HG03196 (cell line): ENCODE data around the gene SNRK.

Experiments used
- ATAC-seq: cut with Tn5 transposase; IDR thresholded peaks from one replicate; pipeline ENCODE4 v1.9.1; 2021; ENCODE audit not compliant: unreplicated experiment

SNRK gene

DNA sequence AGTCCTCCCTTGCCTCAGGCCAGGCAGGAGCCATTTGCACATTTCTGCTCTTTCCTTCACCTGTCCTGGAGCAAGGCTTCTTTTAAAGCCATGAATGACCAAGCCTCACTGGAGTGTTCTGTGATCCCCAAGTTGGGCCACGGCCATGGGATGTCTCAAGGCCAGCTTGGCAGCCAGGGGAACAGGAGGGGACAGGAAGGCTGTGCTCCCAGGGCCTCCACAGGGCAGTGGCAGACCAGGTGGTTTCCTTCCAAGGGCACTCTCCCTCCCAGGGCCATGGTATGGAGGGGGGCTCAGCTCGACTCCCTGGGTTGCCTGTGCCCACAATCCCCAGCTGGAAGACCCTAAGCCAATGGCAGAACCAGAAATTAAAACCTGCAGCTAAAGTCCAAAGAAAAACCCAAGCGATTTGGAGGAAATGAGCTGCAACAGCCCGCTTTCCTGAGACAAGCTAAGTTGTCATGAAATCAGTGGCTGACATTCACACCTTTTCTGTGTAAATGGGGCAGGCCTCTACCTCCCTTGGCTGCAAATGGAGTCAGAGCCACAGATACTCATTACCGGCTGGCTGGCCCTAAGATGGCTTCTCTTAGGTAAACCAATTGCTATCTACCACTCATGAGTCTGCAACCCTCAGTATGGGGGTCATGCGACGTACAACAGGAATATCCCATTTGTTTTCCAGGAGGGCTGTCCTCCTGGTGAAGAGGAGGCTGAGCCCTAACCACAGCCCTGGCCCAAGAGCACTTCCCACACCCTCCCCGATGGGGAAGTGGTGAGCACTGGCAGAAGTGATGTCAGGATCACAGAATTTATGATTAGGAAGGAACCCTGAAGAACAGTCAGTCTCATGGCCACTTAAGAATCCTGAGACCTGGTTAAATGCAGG is 83.3 kb downstream of the SNRK start:
- no peak for ATAC-seq

DNA sequence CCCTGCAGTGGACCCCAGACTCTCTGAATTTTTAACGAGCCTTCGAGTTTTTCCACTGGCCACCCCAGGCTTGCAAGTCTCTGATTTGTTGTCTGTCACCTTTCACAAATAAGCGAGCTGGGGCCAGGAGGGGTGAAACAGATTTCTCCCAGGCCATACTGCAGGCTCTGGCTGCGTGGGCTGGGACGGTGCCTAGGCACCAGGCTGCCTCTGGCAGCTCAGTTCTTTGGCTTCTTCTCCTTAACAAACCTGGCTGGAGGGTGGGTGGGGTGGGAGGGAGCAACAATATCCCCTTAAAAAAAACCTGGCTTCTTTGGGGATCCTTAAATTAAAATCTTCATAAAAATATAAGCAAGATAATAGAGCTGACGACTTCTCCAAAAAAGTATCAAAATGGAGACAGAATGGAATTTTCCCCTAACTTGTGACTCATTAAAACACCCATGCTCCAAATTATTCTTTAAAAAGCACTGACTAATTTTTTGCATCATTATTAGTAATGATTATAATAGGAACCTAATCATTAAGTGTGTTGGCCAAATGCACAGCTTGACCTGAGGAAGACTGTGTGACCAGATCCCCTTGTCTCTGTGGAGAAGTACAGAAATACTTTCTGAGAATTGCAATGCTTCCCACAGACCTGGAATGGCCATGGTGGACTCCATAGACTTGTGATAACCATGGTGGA is 84.1 kb downstream of the SNRK start:
- no peak for ATAC-seq

DNA sequence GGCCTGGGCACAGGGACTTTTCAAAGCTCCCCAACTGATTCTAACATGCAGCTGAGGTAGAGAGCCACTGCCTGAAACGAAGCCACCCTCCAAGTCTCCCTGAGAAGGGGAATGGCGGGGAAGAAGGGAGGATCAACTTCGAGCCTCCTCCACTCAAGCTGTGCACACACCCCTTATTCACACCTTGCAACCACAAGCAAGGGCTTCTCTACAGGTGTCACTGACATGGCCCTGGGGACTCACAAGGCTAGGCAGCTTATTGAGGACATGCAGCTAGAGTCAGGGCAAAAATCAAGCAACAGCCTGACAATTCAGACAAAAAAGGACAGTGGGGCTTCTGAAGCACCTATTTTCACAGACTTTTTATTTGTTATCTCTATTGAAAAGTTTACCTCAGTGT is 85.2 kb downstream of the SNRK start:
- no peak for ATAC-seq

DNA sequence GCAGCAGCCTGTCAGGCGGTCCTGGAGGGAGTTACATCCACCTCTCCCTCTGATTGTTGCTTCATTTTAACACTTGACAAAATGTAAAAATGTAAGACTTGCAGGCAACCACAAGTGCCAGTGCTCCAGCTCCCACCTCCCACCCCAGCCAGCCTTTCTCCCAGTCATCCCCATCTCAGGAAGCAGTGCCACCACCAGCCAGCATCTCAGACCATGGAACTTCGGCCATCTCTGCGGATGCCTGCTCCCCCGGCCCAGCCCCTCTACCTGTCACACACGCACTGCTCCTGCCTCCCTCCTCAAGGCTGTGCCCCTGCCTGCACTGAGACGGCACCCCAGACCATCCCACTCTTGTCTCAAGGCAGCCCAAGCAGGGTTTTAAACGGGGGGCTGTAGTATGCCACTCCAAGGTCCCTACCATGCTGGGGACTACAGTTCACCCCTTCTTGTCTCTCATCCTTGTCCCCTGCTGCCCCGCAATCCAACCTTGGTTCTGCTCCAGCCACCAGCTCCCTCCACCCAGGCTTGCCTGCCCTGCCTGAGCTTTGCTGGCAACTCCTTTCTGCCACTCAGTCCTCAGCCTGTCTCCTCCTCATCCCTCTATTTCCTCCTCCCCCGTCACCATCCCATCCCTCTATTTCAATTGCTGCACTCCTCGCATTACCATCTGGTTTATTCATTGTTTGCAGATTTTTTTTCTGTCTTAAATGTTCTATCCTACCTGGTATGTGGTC is 85.8 kb downstream of the SNRK start:
- no peak for ATAC-seq

DNA sequence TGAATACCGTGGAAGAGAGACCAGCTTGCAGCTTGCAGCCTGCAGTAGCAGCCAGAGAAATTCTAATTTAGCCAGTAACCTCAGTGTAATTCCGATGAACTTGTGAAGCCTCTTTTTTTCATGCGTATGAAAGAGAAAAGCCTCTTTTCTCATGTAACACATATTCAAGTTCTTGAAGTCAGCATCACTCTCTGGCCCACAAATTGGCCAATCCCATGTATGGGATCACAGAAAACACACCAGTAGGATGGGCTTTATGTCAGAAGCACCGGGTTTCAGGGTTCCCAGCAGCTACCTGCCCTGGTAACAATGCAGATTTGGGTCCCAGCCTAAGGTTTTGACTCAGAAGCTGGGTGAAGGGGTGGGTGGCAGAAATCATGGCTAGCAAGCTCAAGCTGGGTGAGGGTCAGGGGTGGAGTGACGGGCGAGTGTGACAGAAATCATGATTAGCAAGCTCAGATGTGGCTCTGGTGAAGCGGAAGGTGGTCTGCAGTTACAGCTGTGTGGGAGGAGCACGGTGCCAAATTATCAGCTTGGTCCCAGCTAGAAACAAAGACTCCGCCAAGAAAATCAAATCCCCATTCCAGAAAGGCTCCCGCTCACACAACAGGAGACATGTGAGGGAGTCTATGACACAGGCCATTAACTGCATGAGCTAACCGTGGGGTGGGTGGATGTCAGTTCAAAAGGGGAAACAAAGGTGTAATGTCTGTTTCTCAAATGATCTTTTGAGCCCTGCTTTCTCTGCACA is 86.6 kb downstream of the SNRK start:
- no peak for ATAC-seq

DNA sequence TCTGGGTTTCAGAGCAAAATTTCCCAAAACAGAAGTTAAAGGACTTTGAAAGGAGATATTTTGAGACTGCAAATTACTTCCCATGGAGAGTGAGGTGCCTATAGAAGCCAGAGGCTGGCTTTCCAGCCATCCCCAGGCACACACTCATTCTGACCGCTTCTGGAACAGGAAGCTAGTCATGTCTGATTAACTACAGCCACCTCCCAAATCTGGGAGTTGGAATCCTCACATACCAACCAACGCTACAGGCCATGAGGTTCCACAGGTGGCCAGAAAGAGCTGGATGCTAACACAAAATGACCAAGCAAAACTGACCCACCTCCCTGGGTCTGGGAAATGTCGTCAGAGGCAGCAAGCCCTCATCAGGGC is 87.2 kb downstream of the SNRK start:
- ATAC-seq = no peak

DNA sequence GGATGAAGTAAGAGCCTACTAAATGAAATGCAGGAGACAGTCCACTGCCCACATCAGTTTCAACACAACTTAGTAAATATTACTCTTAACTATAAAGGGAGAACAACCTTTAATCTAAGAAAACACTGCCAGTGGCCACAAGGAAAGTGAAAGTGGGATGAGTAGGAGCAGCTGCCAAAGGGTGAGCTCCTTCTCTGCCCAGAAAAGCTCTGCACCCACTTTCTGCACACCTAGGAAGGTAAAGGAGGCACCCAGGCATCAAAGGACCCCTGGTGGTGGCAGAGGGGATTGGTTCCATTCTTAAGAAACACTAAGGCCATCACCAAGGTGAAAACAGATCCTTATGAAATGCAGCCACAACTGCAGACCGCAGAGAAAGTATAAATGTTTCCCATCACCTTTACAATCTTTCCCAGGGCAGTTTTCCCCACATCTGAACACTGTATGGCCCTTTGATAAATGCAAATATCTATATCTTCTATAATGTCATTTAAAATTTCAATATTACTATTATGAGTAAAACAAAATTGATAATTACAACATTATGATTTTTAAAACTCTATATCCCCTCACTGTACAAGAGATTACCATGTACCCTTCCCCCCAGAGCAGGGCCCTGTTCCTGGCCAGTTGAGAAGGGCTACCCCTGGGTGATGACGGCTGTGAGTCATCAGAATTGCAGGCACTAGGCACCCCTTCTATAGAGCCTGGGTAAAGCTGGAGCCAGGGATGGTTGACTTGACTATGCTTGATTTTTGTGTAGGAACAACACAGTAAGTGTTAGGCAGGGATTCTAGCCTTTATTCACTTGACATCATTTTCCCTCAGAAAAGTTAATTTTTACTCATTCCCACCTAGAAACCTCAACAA is 92.0 kb downstream of the SNRK start:
- no peak for ATAC-seq

DNA sequence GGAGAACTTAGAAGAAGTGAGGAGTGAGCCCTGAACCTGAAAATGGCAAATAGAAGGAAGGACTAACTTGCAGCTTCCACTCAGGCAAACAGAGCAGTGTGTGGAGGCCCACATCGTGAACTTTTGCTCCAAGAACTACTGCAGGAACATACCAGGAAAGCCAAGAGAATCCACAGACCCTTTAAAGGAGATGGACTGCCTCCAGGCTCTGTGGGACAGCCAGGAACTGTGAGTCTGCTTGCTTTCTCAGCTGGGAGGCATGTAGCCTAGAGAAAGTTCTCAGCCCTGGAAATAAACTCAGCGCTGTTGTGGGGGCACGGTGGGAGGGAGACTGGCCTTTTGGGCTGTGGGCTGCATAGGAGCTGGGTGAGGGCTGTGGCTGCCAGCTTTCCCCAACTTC is 93.0 kb downstream of the SNRK start:
- no peak for ATAC-seq

DNA sequence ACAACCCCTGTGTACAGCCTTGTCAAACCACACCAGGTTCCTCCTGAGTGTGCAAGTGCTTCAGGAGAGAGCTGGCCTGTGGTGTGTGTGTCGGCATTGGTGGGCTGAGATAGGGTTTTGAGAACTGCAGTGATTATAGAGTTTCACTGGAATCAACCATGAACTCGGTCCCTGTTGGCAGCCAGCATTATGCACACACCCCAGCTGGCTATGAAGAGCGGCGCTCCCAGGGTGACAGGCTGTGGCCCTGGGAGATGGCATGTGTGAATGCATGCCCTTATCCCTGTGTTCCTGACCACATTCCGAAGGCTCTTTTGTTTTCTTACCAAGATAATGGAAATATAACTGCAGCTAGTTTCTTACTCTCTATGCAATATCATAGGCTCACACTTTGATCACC is 101.8 kb downstream of the SNRK start:
- ATAC-seq = no peak

DNA sequence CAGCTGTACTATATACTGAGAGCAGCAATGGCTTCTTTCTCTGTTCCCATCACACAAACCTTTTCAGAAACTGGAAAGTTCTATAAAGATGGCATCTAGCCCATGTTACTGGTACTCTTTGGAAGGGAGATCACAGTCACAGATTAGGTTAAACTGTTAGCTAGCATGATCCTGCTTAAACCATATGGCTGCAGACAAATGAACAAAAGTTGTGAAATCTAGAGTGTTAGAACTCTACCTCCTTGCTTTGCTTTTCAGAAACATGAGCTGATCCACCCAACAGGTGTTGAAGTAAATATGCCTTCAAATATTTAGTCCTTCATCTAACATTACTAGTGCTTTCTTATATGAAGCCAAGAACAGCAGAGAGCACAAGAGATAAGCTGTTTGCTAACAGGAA is 102.6 kb downstream of the SNRK start:
- no peak for ATAC-seq

DNA sequence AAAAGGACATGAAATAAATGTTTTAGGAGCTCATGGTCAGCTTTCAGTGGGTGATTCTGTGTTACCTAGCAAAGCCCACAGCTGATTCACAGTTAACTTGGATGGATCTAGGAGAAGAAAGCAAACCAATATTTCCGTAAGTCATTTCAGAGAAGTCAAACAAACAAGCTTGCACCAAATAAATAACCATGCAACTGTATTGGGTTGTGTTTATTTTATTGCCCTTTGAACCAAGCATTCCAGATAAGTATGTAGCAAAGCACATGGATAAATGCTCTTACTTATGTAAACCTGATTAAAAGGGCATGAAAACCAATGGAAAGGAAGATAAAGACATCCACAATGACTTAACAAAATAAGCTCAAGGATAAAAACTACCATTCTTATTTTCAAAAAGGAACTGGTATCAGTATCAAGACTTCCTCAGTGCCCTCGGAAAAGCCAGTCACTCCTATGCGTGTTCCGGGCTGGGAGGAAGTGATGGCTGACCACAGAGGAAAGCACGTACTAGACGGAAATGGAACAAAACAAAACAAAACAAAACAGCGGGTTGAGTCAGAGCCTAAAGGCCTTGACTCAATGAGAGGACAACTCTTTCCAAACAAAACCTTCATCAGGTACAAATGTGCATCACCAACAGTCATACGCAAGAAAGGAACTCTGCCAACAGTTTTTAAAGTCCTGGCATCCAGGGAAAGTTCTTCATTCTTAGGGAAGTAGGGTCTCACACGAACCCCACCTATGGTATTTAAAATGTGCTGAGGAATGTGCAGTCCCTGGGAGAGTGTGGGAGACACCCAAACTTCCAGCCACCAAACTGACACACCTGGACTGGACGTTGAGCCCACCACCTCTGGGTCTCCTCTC is 103.3 kb downstream of the SNRK start:
- ATAC-seq = no peak

DNA sequence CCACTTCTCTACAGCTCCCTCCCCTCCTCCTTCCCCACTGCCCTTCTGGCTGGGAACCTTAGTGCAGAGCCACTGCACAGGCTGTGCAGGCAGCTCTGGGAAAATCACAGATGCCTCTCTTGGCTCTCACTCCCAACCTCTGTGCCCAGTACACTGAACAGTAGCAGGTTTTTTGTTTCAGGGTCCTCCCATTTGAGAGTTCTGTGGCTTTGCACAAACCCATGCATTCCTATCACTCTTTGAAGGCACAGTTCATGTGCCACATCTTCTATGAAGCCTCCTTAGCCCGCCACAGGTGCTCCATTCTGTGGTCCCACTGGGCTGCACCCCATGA is 103.9 kb downstream of the SNRK start:
- no peak for ATAC-seq

DNA sequence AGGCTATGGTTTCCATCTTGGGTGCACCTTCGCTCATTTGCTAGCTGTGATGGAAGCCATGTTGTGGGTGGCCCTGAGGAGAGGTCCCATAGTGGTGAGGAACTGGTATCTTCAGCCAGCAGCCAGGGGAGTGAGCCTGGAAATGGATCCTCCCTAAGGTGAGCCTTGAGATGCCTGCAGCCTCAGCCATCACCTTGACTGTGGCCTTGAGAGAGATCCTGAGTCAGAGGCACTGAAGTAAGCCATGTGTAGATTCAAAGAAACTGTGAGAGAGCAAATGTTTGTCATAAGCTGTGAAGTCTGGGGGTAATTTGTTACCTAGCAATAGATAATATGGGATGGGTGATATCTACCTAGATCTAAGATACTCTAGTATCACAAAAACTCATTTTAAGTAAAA is 105.3 kb downstream of the SNRK start:
- no peak for ATAC-seq

DNA sequence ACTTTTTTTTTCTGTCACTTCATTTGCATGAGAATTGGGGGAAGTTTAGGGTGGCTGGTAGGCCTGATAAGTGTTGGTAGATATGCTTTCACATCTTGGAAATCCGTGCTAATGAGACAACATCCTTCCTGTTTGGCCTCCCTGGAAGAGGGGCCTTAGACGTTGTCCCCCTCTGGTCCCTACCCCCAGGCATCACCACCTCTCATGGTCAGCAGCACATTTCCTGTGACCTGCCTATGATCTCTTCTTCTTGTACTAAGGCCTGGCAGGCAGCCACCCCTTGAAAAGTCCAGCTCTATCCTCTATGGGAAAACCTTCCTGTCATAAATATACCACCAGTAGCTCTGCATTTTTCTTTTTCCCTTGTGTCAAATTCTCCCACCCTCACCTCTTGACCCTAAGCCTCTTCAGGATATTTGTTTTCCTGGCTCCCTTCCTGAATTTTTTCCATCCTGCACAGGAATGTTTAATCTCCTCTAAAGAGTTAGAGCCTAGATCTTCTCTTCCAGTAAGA is 107.8 kb downstream of the SNRK start:
- no peak for ATAC-seq

DNA sequence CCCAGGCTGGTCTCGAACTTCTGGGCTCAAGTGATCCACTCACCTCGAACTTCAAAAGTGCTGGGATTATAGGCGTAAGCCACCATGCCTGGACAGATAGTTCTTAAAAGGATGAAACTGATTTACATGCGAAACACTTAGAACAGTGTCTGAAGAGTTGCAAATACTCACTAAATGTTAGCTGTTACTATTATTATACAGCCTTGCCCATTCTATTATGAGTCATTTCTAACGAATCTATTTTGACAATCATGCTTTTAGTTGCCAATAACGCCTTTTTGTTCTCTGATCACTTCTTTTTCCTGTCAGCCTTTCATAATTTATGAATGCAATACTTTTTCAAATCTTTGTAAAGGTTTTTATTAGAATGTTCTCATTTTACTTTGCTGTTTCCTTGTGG is 112.7 kb downstream of the SNRK start:
- no peak for ATAC-seq

DNA sequence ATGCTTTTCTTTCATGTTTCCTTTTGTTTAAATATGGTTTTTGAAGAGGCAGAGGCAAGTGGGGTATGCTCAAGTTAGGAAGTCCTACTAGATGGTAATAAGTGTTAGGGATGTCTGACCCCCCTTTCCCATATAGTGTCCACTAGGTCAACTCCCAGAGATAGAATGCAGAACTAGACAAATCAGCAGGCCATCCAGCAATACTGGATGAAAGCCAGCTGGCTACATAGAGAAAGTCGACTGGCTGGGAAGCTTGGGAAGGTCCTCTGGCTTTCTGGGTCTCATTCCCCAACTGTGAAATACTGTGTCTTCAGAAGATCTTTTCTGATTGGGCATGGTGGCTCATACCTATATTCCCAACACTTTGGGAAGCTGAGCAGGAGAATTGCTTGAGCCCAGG is 113.8 kb downstream of the SNRK start:
- ATAC-seq = no peak
